Keratinocyte (primary cell): ENCODE measurements around the gene SLC6A9. TPM values are rescaled to one million over a fixed set of nuclear protein-coding genes. Genes with fewer than 3 reads are reported as not detected.
A peak's percentile ranks its signal among the peaks of the same experiment; 100 is the strongest.

Experiments
- DNase-seq: peaks from one replicate; pipeline ENCODE4 v3.0.0-alpha.2; 2011; ENCODE audit warnings: low read depth, missing footprints, low spot score
- FAIRE-seq: peaks from 2 replicates; lab custom pipeline; 2011; peaks lifted over from hg19 to GRCh38; lab: Jason Lieb, UNC
- H2AFZ ChIP-seq: 2 replicates; pipeline ENCODE4 v1.6.0; 2012; ENCODE audit warnings: low read length, control low read depth, inconsistent platforms; ENCODE audit not compliant: control insufficient read depth
- H3K27ac ChIP-seq: 2 replicates; pipeline ENCODE4 v1.5.1; 2011; ENCODE audit warnings: low read length; ENCODE audit not compliant: control insufficient read depth, insufficient read depth
- H3K27me3 ChIP-seq: 3 replicates; pipeline ENCODE4 v1.6.0; 2011; ENCODE audit warnings: low read length; ENCODE audit not compliant: control insufficient read depth, insufficient read depth; ENCODE audit errors: extremely low read depth
- H3K36me3 ChIP-seq, 2 experiments: 2 replicates in 1 of 2; 3 replicates in 1 of 2; pipeline ENCODE4 v1.5.1; 2011; ENCODE audit warnings: low read length in 2 of 2, mild to moderate bottlenecking in 1 of 2; ENCODE audit not compliant: control insufficient read depth in 2 of 2, insufficient read depth in 2 of 2; ENCODE audit errors: extremely low read depth in 1 of 2
- H3K4me1 ChIP-seq: 3 replicates; pipeline ENCODE4 v1.5.1; 2011; ENCODE audit warnings: low read length; ENCODE audit not compliant: control insufficient read depth, insufficient read depth; ENCODE audit errors: extremely low read depth
- H3K4me2 ChIP-seq: 3 replicates; pipeline ENCODE4 v1.6.0; 2011; ENCODE audit warnings: low read depth, low read length; ENCODE audit not compliant: control insufficient read depth, insufficient read depth; ENCODE audit errors: extremely low read depth
- H3K4me3 ChIP-seq, 3 experiments: fragments of 200-600 bp in 1 of 3; sonication (generic) in 1 of 3; 2 replicates in 2 of 3; 3 replicates in 1 of 3; pipeline ENCODE4 v1.5.1; 2011 to 2016; ENCODE audit warnings: low read length in 3 of 3, mild to moderate bottlenecking in 3 of 3, control low read depth in 2 of 3, inconsistent platforms in 1 of 3, low read depth in 1 of 3, mixed read lengths in 1 of 3, mixed run types in 1 of 3, moderate library complexity in 1 of 3; ENCODE audit not compliant: control insufficient read depth in 2 of 3, insufficient read depth in 2 of 3; ENCODE audit errors: extremely low read depth in 1 of 3
- H3K79me2 ChIP-seq: 2 replicates; pipeline ENCODE4 v1.6.0; 2012; ENCODE audit warnings: low read length; ENCODE audit not compliant: control insufficient read depth, insufficient read depth
- H3K9ac ChIP-seq: 3 replicates; pipeline ENCODE4 v1.6.0; 2011; ENCODE audit warnings: low read length; ENCODE audit not compliant: control insufficient read depth, insufficient read depth; ENCODE audit errors: extremely low read depth
- H3K9me1 ChIP-seq: 3 replicates; pipeline ENCODE4 v1.6.0; 2011; ENCODE audit warnings: low read length; ENCODE audit not compliant: control insufficient read depth, insufficient read depth; ENCODE audit errors: extremely low read depth
- H3K9me3 ChIP-seq: 2 replicates; pipeline ENCODE4 v1.5.1; 2012; ENCODE audit warnings: low read depth, low read length; ENCODE audit not compliant: control insufficient read depth
- H4K20me1 ChIP-seq: 3 replicates; pipeline ENCODE4 v1.6.0; 2011; ENCODE audit warnings: low read length; ENCODE audit not compliant: control insufficient read depth, insufficient read depth; ENCODE audit errors: extremely low read depth
- EZH2 ChIP-seq: IDR thresholded peaks from one replicate; pipeline ENCODE4 v1.6.1; 2012; ENCODE audit warnings: inconsistent platforms, mild to moderate bottlenecking, low read length, moderate library complexity
- dilution Hi-C: fragments of 300-500 bp; cut with MboI; formaldehyde crosslinking; loops from one replicate; pipeline ENCODE4 v1.7.0; 2020; ENCODE audit warnings: low sequenced_read_pairs; ENCODE audit not compliant: extremely low pct_ligation_motif_present
- polyA plus RNA-seq, 5 experiments: library from polyadenylated mRNA; depleted of rRNA in 3 of 5; stranded (reverse) in 3 of 5; stranded (forward) in 1 of 5; unstranded in 1 of 5; fragments of >200 nt; gene quantifications; 1 replicate in 1 of 5; 2 replicates in 3 of 5; 3 replicates in 1 of 5; pipeline versions ENCODE4 v1.2.1 to v1.2.3, GENCODE V29; 2011 to 2012; ENCODE audit warnings: missing spikeins in 2 of 5, low read depth in 1 of 5, low replicate concordance in 1 of 5
- TF ChIP-seq, protein P1 (sequence below), 3 experiments: IDR thresholded peaks in 1 of 3; conservative IDR thresholded peaks in 1 of 3; optimal IDR thresholded peaks in 1 of 3; 2 replicates in 2 of 3; 3 replicates in 1 of 3; pipeline versions ENCODE3 to v1.5.1; 2011; ENCODE audit warnings: low read length in 3 of 3, mild to moderate bottlenecking in 3 of 3, moderate library complexity in 2 of 3, control low read depth in 1 of 3, inconsistent platforms in 1 of 3; ENCODE audit not compliant: insufficient read depth in 2 of 3; ENCODE audit errors: extremely low read depth in 1 of 3

Gene SLC6A9
- polyA plus RNA-seq, 1 donor (not counting 4 experiments of a cell fraction or from before 2014, with no cell fraction given) = 5.3 TPM

GRCh38 chr1:44036409-44037139 is 5.3 kb upstream of the SLC6A9 start:
- Histone ChIP-seq H3K79me2 (no peaks in the 10 kb centered on the region), H3K4me2 (no peak overlapping the region), H3K27me3 (no peaks in the 10 kb centered on the region), H3K9me1 (no peaks in the 10 kb centered on the region), H4K20me1 (no peaks in the 10 kb centered on the region), H3K9me3 (no peaks in the 10 kb centered on the region), H3K4me1 (peaks cover 29% of the 10 kb centered on the region), H3K27ac (no peak overlapping the region), H2AFZ (no peak overlapping the region), H3K9ac (no peak overlapping the region), H3K4me3 (no peak overlapping the region), H3K36me3 (no peaks in the 10 kb centered on the region)
- no peak for TF ChIP-seq EZH2
- TF ChIP-seq, protein P1, sequence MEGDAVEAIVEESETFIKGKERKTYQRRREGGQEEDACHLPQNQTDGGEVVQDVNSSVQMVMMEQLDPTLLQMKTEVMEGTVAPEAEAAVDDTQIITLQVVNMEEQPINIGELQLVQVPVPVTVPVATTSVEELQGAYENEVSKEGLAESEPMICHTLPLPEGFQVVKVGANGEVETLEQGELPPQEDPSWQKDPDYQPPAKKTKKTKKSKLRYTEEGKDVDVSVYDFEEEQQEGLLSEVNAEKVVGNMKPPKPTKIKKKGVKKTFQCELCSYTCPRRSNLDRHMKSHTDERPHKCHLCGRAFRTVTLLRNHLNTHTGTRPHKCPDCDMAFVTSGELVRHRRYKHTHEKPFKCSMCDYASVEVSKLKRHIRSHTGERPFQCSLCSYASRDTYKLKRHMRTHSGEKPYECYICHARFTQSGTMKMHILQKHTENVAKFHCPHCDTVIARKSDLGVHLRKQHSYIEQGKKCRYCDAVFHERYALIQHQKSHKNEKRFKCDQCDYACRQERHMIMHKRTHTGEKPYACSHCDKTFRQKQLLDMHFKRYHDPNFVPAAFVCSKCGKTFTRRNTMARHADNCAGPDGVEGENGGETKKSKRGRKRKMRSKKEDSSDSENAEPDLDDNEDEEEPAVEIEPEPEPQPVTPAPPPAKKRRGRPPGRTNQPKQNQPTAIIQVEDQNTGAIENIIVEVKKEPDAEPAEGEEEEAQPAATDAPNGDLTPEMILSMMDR (optimal IDR thresholded peaks at IDR 0.05 in 1 of 3, IDR thresholded peaks at IDR 0.05 in 1 of 3, conservative IDR thresholded peaks at IDR 0.05 in 1 of 3; ENCODE audit: extremely low read depth in 1 of 3, insufficient read depth in 2 of 3, low read length in 3 of 3) = peak; percentile 74 to 97 (median 95)
- DNase-seq = peak; percentile 21
- FAIRE-seq = peak; percentile 80
- dilution Hi-C loops = no loop called here

DNA sequence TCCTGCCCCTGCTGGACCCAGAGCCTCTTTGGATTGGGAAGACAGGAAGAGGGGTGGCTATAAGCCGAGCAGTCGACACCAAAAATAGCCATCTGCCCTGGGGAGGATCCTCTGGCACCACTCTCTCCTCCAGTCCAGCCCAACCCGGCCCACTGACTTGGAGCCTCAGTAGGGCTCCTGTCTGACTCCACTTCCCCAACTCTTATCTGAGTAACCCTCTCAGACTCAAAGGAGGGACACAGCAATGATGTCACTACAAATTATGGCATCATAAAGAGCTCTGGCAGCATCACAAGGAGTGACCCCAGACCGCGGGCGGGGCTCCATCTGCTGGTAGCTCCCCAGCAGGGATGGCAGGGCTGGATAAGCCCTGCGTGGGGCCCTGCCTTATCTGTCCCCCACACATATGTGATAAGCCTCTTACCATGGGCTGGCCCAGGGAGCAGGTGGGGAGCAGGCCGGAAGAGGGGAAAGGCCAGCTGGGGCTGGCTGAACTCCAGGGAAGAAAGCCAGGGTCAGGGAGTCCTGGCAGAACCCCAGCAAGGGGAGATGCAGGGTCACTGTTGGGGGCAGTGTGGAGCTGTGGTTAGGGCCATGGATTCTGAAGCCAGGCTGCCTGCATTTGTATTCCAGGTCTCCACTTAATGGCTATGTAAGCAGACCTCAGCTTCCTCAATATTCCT is 4.6 kb upstream of the SLC6A9 start:
- Histone ChIP-seq H3K9me3 (no peaks in the 10 kb centered on the region), H4K20me1 (no peaks in the 10 kb centered on the region), H3K9ac (no peak overlapping the region), H3K4me2 (no peak overlapping the region), H3K36me3 (no peaks in the 10 kb centered on the region), H3K79me2 (no peaks in the 10 kb centered on the region), H2AFZ (no peak overlapping the region), H3K27me3 (no peaks in the 10 kb centered on the region), H3K27ac (no peak overlapping the region), H3K4me3 (no peak overlapping the region), H3K4me1 (peaks cover 31% of the 10 kb centered on the region), H3K9me1 (no peaks in the 10 kb centered on the region)
- dilution Hi-C loops = no loop called here
- TF ChIP-seq, protein P1 (optimal IDR thresholded peaks at IDR 0.05 in 1 of 3, IDR thresholded peaks at IDR 0.05 in 1 of 3, conservative IDR thresholded peaks at IDR 0.05 in 1 of 3; ENCODE audit: extremely low read depth in 1 of 3, insufficient read depth in 2 of 3, low read length in 3 of 3) = no peak
- no peak for TF ChIP-seq EZH2
- no peak for DNase-seq
- FAIRE-seq = no peak
